ENCODE results near the gene INAFM2. TPM values are rescaled to one million over a fixed set of nuclear protein-coding genes. Genes with fewer than 3 reads are reported as not detected.

INAFM2 gene
- total and polyA plus RNA-seq, 9 of the 15 experiments (the other 6 are each of a cell fraction or from before 2014, with no cell fraction given) = 11.8 to 43.1 (median 27.2) TPM

DNA sequence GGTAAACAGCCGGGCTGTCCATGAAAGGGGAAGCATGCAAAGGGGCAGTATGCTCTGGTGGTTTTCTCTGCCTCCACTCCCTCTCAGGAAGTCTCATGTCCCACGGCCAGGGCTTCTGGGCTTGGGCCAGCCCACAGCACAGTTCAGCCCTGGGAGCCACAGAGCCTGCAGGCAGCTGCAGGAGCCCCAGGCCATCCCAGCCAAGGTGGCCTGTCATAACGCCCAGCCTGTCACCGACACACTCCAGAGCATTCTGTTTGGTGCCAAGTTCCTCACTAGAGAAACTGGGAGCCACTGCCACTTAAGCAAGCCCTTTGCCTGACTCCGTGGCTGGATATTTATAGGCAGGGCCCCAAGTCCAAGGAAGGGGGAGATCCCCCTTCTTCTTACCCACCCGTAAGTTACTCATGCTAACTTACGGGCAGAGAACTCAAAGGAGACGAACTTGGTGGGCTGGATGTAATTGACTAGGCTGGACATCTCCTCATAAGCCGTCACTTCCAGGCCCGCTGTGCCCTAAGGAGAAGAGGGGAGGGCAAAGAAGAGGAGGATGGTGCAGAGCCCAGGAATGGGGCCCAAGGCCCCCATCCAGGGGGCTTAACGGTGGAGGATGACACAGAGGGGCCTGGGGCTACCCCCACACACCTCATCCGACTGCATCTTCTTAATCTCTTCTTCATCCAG lies 27.5 kb upstream of the INAFM2 start:
- ATAC-seq = no peak
- intact Hi-C loops (cut with micrococcal nuclease) = no loop called here
- Histone ChIP-seq H3K27me3 (ENCODE audit: control insufficient read depth in 2 of 2, insufficient read depth in 2 of 2, low read length in 2 of 2) (peaks cover 3 to 41% of the 10 kb centered on the region in 2 experiments; a peak in 4 of 5 replicates), H3K9me1 (ENCODE audit: control insufficient read depth, insufficient read depth, low read length) (no peaks in the 10 kb centered on the region), H3K9ac (ENCODE audit: insufficient read depth in 1 of 2, low read depth in 2 of 2, low read length in 2 of 2) (peak overlapping the region in 1 of 2 experiments; percentile 50; a peak in 1 of 4 replicates), H3K4me1 (replicated peaks in 1 of 2; ENCODE audit: control insufficient read depth in 2 of 2, insufficient read depth in 2 of 2, low read length in 2 of 2) (peaks cover 5 to 28% of the 10 kb centered on the region in 2 experiments; a peak in 4 of 5 replicates), H3K9me3 (replicated peaks; ENCODE audit: control insufficient read depth, insufficient read depth, low read depth, low read length) (no peaks in the 10 kb centered on the region), H3K36me3 (ENCODE audit: control insufficient read depth, insufficient read depth, low read length) (no peaks in the 10 kb centered on the region), H3K79me2 (ENCODE audit: control insufficient read depth, insufficient read depth, low read length) (no peaks in the 10 kb centered on the region), H3K4me3 (no peak overlapping the region), H3K27ac (ENCODE audit: extremely low read depth, low read depth, low read length) (no peak overlapping the region), H3K4me2 (ENCODE audit: insufficient read depth, low read length) (no peak overlapping the region), H4K20me1 (replicated peaks; ENCODE audit: control insufficient read depth, insufficient read depth, low read length) (0 out of 2 replicates have a peak, but pooled peaks cover 2% of the 10 kb centered on the region), H2AFZ (ENCODE audit: low read depth, low read length) (no peak overlapping the region)
- ChIA-PET CTCF (ENCODE audit: low intra/inter-chr PET ratio) (no interaction called here), POLR2A (interaction anchor here (0.8 kb wide), 1 partner anchor 68 kb away, joined by 3 read pairs; no protein-coding TSS in a partner anchor)
- no TSS peak for BruUV-seq (replicated peaks)
- FAIRE-seq = no peak
- DNase-seq (ENCODE audit: extremely low read depth in 1 of 4, low spot score in 3 of 4) = no peak
- in situ Hi-C loops (cut with MboI) = no loop called here
- TF ChIP-seq SUPT5H (IDR thresholded peaks at IDR 0.05) (no peak), ZNF347 (CRISPR knock-in tag; IDR thresholded peaks at IDR 0.05; ENCODE audit: low read depth) (no peak), ZNF507 (tag; conservative IDR thresholded peaks at IDR 0.05) (no peak), SETDB1 (IDR thresholded peaks at IDR 0.05; ENCODE audit: low read length) (no peak), MITF (IDR thresholded peaks at IDR 0.05) (no peak), MAFK (IDR thresholded peaks at IDR 0.05; ENCODE audit: low read length) (no peak), RBM34 (IDR thresholded peaks at IDR 0.05; ENCODE audit: borderline replicate concordance, insufficient read depth, low read length) (no peak), RBM15 (IDR thresholded peaks at IDR 0.05; ENCODE audit: insufficient read depth, low read length) (no peak), CBFB (CRISPR knock-in tag; IDR thresholded peaks at IDR 0.05) (no peak), CREM (IDR thresholded peaks at IDR 0.05; ENCODE audit: low read depth) (no peak), NFYB (IDR thresholded peaks at IDR 0.05; ENCODE audit: extremely low read depth, insufficient read length) (no peak), U2AF2 (optimal IDR thresholded peaks at IDR 0.05; ENCODE audit: low read depth, low read length) (no peak), ZNF253 (CRISPR knock-in tag; conservative IDR thresholded peaks at IDR 0.05) (no peak), ZSCAN29 (IDR thresholded peaks at IDR 0.05) (no peak), KLF16 (IDR thresholded peaks at IDR 0.05) (no peak), ZBTB17 (CRISPR knock-in tag; IDR thresholded peaks at IDR 0.05) (no peak), ZNF561 (CRISPR knock-in tag; conservative IDR thresholded peaks at IDR 0.05) (no peak), ELF4 (CRISPR knock-in tag; IDR thresholded peaks at IDR 0.05) (no peak)
- TF ChIP-seq, protein P1, sequence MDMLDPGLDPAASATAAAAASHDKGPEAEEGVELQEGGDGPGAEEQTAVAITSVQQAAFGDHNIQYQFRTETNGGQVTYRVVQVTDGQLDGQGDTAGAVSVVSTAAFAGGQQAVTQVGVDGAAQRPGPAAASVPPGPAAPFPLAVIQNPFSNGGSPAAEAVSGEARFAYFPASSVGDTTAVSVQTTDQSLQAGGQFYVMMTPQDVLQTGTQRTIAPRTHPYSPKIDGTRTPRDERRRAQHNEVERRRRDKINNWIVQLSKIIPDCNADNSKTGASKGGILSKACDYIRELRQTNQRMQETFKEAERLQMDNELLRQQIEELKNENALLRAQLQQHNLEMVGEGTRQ (CRISPR knock-in tag; IDR thresholded peaks at IDR 0.05) = no peak
- TF ChIP-seq, protein P2, sequence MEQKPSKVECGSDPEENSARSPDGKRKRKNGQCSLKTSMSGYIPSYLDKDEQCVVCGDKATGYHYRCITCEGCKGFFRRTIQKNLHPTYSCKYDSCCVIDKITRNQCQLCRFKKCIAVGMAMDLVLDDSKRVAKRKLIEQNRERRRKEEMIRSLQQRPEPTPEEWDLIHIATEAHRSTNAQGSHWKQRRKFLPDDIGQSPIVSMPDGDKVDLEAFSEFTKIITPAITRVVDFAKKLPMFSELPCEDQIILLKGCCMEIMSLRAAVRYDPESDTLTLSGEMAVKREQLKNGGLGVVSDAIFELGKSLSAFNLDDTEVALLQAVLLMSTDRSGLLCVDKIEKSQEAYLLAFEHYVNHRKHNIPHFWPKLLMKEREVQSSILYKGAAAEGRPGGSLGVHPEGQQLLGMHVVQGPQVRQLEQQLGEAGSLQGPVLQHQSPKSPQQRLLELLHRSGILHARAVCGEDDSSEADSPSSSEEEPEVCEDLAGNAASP (IDR thresholded peaks at IDR 0.05) = no peak
- 12% methylated on average over 12 of the region's 12 CpGs for WGBS (ENCODE audit: insufficient coverage, low coverage, missing lambda C conversion rate)

Data from K562 (cell line).